Measurements from ENCODE around the gene ELK4. TPM values are rescaled to one million over a fixed set of nuclear protein-coding genes. Genes with fewer than 3 reads are reported as not detected.
A peak's percentile ranks its signal among the peaks of the same experiment; 100 is the strongest.

Gene ELK4
- total and polyA plus RNA-seq, 8 donors: 23.6 to 69.9 (median 26.9) TPM

DNA sequence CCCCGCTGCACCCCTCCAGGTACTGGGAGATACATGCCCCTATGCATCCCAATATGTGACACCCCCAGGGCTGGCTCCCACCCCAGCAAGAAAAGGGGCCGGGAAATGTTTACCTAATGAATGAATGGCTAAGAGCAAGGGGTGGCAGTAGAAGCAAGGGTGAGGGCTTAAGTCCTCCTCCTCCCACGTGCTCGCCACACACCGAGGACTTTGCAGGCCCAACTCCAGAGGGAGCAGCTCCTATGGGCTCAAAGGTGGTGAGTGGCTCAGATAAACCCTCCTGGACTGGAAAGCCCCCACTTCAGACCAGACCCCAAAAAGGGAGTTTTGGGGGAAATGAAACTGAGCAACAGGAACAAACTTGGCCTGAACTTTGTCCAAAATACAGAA, 37.1 kb upstream of the ELK4 start:
- Histone ChIP-seq H3K27me3 (peaks cover 0 to 7% of the 10 kb centered on the region in 2 donors), H3K4me3 (no peak overlapping the region), H3K9me3 (no peaks in the 10 kb centered on the region), H3K4me1 (peaks cover 0 to 16% of the 10 kb centered on the region in 2 donors), H3K36me3 (no peaks in the 10 kb centered on the region), H3K27ac (no peak overlapping the region)
- ATAC-seq (peak; percentile 30), DNase-seq (no peak)
- no peak for TF ChIP-seq CTCF (IDR thresholded peaks at IDR 0.05)
- intact Hi-C loops (cut with DNase I): loop anchor here in 1 of 2 donors (10.0 kb wide), 1 partner anchor 46 kb away; no protein-coding TSS in a partner anchor

DNA sequence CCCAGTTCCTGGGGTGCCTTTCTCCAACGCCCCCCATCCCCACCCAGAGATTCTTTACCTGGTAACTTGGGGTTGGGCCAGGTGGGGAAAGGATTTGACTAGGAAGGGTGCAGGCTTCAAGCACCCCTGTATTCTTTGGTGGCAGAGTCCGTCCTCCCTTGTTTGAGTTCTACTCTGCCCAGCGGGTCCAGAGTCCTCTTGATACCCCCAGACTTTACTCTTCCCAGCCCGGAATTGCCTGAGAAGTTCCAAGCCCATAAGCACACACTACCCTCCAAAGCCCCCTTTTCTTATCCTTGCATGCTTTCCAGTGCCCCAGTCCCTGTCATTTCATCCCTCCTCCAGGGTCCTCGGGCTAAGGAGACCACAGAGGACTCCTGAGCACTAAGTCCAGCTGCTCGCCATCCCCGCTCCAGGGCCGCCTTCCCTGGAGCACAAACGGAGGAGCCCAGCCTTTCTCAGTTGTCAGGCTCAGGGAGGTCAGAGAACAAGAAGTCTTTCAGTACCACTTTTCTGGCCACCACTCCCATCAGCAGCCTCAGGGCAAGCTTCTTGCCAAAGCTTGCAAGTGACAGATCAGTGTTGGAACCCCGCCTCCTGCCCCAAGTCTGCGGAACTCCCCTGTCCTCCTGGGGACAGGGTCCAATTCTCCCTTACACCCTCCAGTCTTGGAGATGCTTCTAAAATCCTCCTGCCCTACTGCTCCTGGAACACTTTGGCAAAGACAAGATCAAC, 36.3 kb upstream of the ELK4 start:
- peaks cover 0 to 16% of the 10 kb centered on the region in 2 donors for H3K4me1 ChIP-seq
- DNase-seq (no peak), ATAC-seq (no peak)
- no peak for TF ChIP-seq CTCF (IDR thresholded peaks at IDR 0.05)
- intact Hi-C loops (cut with DNase I): loop anchor here in 1 of 2 donors (10.0 kb wide), 1 partner anchor 47 kb away; no protein-coding TSS in a partner anchor
- no peaks in the 10 kb centered on the region for H3K36me3 ChIP-seq
- H3K27me3 ChIP-seq: peaks cover 0 to 7% of the 10 kb centered on the region in 2 donors
- H3K9me3 ChIP-seq: no peaks in the 10 kb centered on the region
- H3K4me3 ChIP-seq: no peak overlapping the region
- H3K27ac ChIP-seq: no peak overlapping the region

DNA sequence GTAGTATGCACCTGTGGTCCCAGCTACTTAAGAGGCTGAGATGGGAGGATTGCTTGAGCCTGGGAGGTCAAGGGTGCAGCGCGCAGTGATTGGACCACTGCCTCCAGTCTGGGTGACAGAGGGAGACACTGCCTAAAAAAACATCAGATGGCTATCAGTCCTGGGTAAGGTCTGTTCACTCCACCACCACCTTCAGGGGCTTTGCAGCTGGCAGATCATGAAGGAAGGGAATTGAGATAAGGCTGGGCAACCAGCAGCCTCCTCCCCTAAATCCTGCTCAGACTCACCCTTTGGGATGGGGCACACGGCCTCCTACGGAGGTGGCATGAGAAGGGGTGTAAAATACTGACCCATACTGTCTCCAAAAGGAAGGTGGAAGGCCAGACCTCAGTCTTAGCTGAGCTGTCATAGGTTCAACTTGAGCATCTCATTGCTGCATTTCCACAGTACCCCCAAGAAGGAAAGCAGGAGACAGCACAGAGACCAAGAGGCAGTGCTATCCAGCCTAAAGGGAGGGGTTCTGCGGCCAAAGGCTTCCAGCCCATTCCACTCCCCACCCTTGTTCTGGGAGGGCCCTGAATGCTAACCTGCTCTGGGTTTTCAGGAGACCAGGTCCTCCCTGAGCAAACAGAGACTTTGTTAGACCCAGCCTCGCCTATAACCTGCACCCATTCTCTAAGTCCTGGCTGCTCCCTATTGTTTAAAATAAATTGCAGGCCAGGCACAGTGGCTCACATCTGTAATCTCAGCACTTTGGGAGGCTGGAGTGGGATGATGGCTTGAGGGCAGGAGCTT, 34.8 kb upstream of the ELK4 start:
- Histone ChIP-seq H3K4me1 (peaks cover 0 to 16% of the 10 kb centered on the region in 2 donors), H3K36me3 (no peaks in the 10 kb centered on the region), H3K27ac (no peak overlapping the region), H3K27me3 (peaks cover 0 to 7% of the 10 kb centered on the region in 2 donors), H3K9me3 (no peaks in the 10 kb centered on the region), H3K4me3 (no peak overlapping the region)
- intact Hi-C loops (cut with DNase I): loop anchor here in 1 of 2 donors (10.0 kb wide), 1 partner anchor 48 kb away; no protein-coding TSS in a partner anchor
- ATAC-seq (no peak), DNase-seq (no peak)
- TF ChIP-seq CTCF (IDR thresholded peaks at IDR 0.05): no peak

DNA sequence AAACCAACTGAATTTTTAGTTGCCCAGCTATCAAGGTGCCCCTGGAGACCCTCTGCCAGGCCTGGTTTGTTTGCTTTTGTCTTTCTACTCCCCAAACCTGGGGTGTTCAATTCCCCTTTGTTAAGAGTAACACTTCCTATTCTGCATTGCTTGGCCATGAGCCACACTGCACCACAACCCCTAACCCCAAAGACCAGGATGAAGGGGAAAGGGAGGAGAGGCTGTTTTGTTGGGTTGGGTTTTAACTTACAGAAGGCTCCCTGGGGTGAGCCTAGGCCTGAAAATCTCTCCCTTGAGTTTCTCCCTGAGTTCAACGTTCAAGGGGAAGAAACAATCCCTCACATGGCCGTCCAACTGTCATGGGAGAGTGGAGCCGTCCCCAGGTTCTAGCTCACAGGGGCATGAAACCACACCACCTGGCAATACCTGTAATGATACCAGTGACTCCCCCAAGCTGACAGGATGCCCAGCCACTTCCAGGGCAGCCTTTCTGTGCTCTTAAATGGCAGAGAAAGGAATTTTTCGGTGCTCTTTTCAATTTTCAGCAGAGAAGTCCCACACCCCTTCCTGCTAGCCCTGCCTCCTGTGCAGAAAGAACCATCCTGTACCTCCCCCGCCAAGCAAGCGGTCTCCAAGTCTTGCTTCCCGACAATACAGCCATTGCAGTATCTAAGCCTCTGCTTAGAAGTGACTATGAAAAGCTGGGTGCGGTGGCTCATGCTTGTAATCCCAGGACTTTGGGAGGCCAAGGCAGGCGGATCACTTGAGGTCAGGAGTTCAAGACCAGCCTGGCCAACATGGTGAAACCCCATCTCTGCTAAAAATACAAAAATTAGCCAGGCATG, 33.6 kb upstream of the ELK4 start:
- peaks cover 0 to 16% of the 10 kb centered on the region in 2 donors for H3K4me1 ChIP-seq
- no peak overlapping the region for H3K27ac ChIP-seq
- no peaks in the 10 kb centered on the region for H3K36me3 ChIP-seq
- no peak overlapping the region for H3K4me3 ChIP-seq
- no peak for DNase-seq
- no peak for ATAC-seq
- peaks cover 0 to 4% of the 10 kb centered on the region in 2 donors for H3K27me3 ChIP-seq
- intact Hi-C loops (cut with DNase I): loop anchor here in 1 of 2 donors (10.0 kb wide), 1 partner anchor 49 kb away; no protein-coding TSS in a partner anchor
- H3K9me3 ChIP-seq: no peaks in the 10 kb centered on the region
- no peak for TF ChIP-seq CTCF (IDR thresholded peaks at IDR 0.05)

Data from left lung (tissue), 10 donors.